KMS-11 (cell line): ENCODE data around the gene SCAPER.

ENCODE experiments used
- H2AFZ ChIP-seq: fragments of 200-600 bp; sonication (generic); 2 replicates; pipeline ENCODE4 v1.6.1; 2016; ENCODE audit warnings: antibody characterized with exemption, mixed run types, low read depth
- H3K27ac ChIP-seq: fragments of 200-600 bp; sonication (generic); 2 replicates; pipeline ENCODE4 v1.6.1; 2016; ENCODE audit warnings: mild to moderate bottlenecking, mixed run types
- H3K27me3 ChIP-seq: fragments of 200-600 bp; sonication (generic); 2 replicates; pipeline ENCODE4 v1.6.1; 2017; ENCODE audit warnings: mild to moderate bottlenecking, low read depth, mixed run types, moderate library complexity; ENCODE audit not compliant: insufficient read depth
- H3K36me3 ChIP-seq: fragments of 200-600 bp; sonication (generic); 2 replicates; pipeline ENCODE4 v1.6.1; 2017; ENCODE audit warnings: mild to moderate bottlenecking, mixed run types; ENCODE audit not compliant: insufficient read depth
- H3K4me1 ChIP-seq: fragments of 200-600 bp; sonication (generic); 2 replicates; pipeline ENCODE4 v1.6.1; 2016; ENCODE audit warnings: mild to moderate bottlenecking, low read depth, mixed run types; ENCODE audit not compliant: poor library complexity, severe bottlenecking
- H3K4me2 ChIP-seq: fragments of 200-600 bp; sonication (generic); 2 replicates; pipeline ENCODE4 v1.7.0; 2016; ENCODE audit warnings: mild to moderate bottlenecking, mixed run types
- H3K4me3 ChIP-seq: fragments of 200-600 bp; sonication (generic); IDR thresholded peaks from 2 replicates; pipeline ENCODE4 v1.6.1; 2017; ENCODE audit warnings: low read depth, low read length, mixed read lengths; ENCODE audit not compliant: insufficient read depth
- H3K79me2 ChIP-seq: fragments of 200-600 bp; sonication (generic); 2 replicates; pipeline ENCODE4 v1.6.1; 2016; ENCODE audit warnings: low read depth, mixed run types; ENCODE audit not compliant: insufficient read depth
- H3K9ac ChIP-seq: fragments of 200-600 bp; sonication (generic); 2 replicates; pipeline ENCODE4 v1.6.1; 2016; ENCODE audit warnings: mild to moderate bottlenecking, mixed run types
- H4K20me1 ChIP-seq: fragments of 200-600 bp; sonication (generic); 2 replicates; pipeline ENCODE4 v1.6.1; 2016; ENCODE audit warnings: mild to moderate bottlenecking, mixed run types; ENCODE audit not compliant: insufficient read depth
- TF ChIP-seq, protein P1 (sequence below): fragments of 200-600 bp; sonication (generic); conservative IDR thresholded peaks from 2 replicates; pipeline ENCODE4 v1.6.1; 2017; ENCODE audit warnings: low read depth, mild to moderate bottlenecking, antibody characterized with exemption, low read length, moderate library complexity, mixed read lengths

Gene SCAPER

DNA sequence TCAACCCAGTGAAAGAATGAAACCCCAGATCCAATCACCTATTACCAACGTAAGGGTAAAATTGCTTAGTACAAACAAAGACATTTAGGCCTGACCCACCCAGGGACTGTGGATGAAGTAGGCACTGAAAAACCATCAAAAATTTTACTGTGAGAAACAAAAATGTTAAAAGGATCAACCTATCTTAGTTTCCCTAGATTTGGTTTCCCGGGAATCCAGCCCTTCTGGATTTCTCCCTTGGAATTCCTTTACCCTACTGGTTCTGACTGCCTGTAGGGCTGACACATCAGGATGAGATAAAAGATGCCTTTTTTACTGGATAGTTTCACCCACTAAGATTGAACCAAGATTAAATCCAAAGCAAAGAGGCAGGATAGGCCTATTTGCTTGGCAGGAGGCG is 102.7 kb downstream of the SCAPER start:
- H3K4me2 ChIP-seq = no peak overlapping the region

DNA sequence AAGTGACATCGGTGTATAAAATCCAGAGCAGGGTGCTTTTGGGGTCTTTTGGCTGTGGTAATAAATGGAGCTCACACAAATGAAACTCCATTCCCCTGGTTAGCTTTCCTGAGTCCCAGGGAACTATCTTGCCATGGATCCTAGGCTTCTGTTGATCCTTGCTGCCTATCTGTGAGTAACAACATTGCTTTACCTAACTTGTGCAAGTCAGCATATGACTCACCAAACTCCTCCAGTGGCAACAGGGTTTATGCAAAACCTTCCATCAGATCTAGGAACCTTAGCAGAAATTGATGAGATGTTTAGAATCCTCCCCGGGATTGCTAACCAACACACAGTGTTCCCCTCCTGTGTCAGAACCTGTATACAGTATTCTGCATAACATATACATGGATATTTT is 105.4 kb downstream of the SCAPER start:
- Histone ChIP-seq H3K4me2 (no peak overlapping the region), H3K4me1 (no peaks in the 10 kb centered on the region), H3K4me3 (no peak overlapping the region), H3K27ac (no peak overlapping the region), H3K79me2 (no peaks in the 10 kb centered on the region), H2AFZ (no peak overlapping the region), H3K9ac (no peak overlapping the region), H3K27me3 (no peaks in the 10 kb centered on the region), H3K36me3 (no peaks in the 10 kb centered on the region), H4K20me1 (no peaks in the 10 kb centered on the region)
- TF ChIP-seq, protein P1, sequence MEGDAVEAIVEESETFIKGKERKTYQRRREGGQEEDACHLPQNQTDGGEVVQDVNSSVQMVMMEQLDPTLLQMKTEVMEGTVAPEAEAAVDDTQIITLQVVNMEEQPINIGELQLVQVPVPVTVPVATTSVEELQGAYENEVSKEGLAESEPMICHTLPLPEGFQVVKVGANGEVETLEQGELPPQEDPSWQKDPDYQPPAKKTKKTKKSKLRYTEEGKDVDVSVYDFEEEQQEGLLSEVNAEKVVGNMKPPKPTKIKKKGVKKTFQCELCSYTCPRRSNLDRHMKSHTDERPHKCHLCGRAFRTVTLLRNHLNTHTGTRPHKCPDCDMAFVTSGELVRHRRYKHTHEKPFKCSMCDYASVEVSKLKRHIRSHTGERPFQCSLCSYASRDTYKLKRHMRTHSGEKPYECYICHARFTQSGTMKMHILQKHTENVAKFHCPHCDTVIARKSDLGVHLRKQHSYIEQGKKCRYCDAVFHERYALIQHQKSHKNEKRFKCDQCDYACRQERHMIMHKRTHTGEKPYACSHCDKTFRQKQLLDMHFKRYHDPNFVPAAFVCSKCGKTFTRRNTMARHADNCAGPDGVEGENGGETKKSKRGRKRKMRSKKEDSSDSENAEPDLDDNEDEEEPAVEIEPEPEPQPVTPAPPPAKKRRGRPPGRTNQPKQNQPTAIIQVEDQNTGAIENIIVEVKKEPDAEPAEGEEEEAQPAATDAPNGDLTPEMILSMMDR = no peak

More for the DNA sequence above, 102.7 kb downstream of the SCAPER start:
- H3K9ac ChIP-seq = no peak overlapping the region
- H3K79me2 ChIP-seq = no peaks in the 10 kb centered on the region
- no peaks in the 10 kb centered on the region for H3K36me3 ChIP-seq
- no peaks in the 10 kb centered on the region for H3K4me1 ChIP-seq
- TF ChIP-seq, protein P1 = no peak
- no peaks in the 10 kb centered on the region for H4K20me1 ChIP-seq
- no peak overlapping the region for H3K27ac ChIP-seq
- H3K27me3 ChIP-seq = no peaks in the 10 kb centered on the region
- H3K4me3 ChIP-seq = no peak overlapping the region
- no peak overlapping the region for H2AFZ ChIP-seq

DNA sequence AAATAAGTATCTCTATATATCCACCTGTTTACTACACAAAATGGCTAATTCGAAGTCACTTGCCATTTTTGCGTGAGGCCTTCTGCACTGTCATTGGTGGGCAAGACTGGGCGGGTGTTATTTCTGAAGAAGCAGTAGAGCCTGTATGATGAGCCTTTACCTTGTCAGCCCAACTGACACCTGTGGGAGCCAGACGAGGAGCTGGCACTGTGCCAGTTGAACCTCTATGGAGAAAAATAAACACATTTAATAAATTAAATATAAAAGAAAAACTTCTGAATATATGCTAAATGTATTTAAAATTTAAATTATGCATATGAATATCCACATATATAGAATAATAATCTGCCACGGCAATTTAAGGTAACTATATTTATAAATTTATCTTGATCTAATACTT is 109.9 kb downstream of the SCAPER start:
- no peaks in the 10 kb centered on the region for H4K20me1 ChIP-seq
- no peaks in the 10 kb centered on the region for H3K36me3 ChIP-seq
- no peak overlapping the region for H3K4me2 ChIP-seq
- H3K27me3 ChIP-seq = no peaks in the 10 kb centered on the region
- no peak overlapping the region for H3K9ac ChIP-seq
- no peak overlapping the region for H3K27ac ChIP-seq
- TF ChIP-seq, protein P1 = no peak
- no peaks in the 10 kb centered on the region for H3K79me2 ChIP-seq
- H3K4me1 ChIP-seq = no peaks in the 10 kb centered on the region
- no peak overlapping the region for H2AFZ ChIP-seq
- H3K4me3 ChIP-seq = no peak overlapping the region

DNA sequence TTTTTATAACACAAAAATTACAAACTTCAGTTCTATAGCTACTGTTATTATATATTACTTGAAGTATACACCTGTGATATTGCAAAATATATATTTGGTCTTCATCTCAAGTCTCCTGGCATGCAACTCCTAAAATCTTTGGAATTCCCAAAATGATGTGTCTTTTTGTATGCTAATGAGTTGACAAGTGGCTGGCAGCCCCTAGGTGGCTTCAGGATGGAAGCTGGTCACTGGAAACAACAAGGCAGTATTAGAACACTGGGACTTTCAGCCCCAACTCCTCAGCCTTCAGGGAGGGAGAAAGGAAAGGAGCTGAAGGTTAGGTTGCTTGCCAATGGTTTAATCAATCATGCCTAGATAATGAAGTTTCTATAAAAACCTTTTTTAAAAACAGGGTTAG is 112.0 kb downstream of the SCAPER start:
- Histone ChIP-seq H2AFZ (no peak overlapping the region), H4K20me1 (no peaks in the 10 kb centered on the region), H3K27ac (no peak overlapping the region), H3K4me1 (no peaks in the 10 kb centered on the region), H3K4me3 (no peak overlapping the region), H3K9ac (no peak overlapping the region), H3K79me2 (no peaks in the 10 kb centered on the region), H3K27me3 (no peaks in the 10 kb centered on the region), H3K4me2 (no peak overlapping the region), H3K36me3 (no peaks in the 10 kb centered on the region)
- TF ChIP-seq, protein P1 = no peak
